K562 (cell line): ENCODE results near the gene TMPRSS5. TPM values are rescaled to one million over a fixed set of nuclear protein-coding genes. Genes with fewer than 3 reads are reported as not detected.
A peak's percentile ranks its signal among the peaks of the same experiment; 100 is the strongest.

ENCODE experiments used
- BCL6 ChIP-seq: fragments of 250-450 bp; sonication (Bioruptor Pico); IDR thresholded peaks from 2 replicates; pipeline ENCODE4 v1.4.0; 2020
- BMI1 ChIP-seq: fragments of 150-350 bp; IDR thresholded peaks from 2 replicates; pipeline ENCODE4 v1.6.1; 2014; ENCODE audit warnings: low read length
- BRCA1 ChIP-seq, 2 experiments: fragments of 450-650 bp in 1 of 2; sonication (generic) in 1 of 2; formaldehyde crosslinking in 1 of 2; IDR thresholded peaks; 2 replicates each; pipeline versions ENCODE4 v1.5.0 to v1.6.1; 2017 to 2020; ENCODE audit warnings: mild to moderate bottlenecking in 1 of 2, missing genetic modification reagents in 1 of 2
- CGGBP1 ChIP-seq: fragments of 250-450 bp; sonication (Bioruptor Pico); IDR thresholded peaks from 2 replicates; pipeline ENCODE4 v1.9.0; 2021; ENCODE audit warnings: mild to moderate bottlenecking
- FOXK1 ChIP-seq: sonication (generic); formaldehyde crosslinking; IDR thresholded peaks from 2 replicates; pipeline ENCODE4 v1.8.0; 2022; ENCODE audit warnings: missing genetic modification reagents, mild to moderate bottlenecking, borderline replicate concordance
- MCM3 ChIP-seq: fragments of 450-650 bp; IDR thresholded peaks from 2 replicates; pipeline ENCODE4 v1.6.1; 2016
- RB1 ChIP-seq: fragments of 450-650 bp; IDR thresholded peaks from 2 replicates; pipeline ENCODE4 v1.6.1; 2017; ENCODE audit warnings: low read depth, mild to moderate bottlenecking
- SIN3B ChIP-seq: fragments of 450-650 bp; IDR thresholded peaks from 2 replicates; pipeline ENCODE4 v1.6.1; 2017; ENCODE audit warnings: low read depth, mild to moderate bottlenecking, moderate library complexity
- SREBF1 ChIP-seq: fragments of 150-350 bp; IDR thresholded peaks from 2 replicates; pipeline ENCODE4 v1.6.1; 2014; ENCODE audit warnings: antibody characterized with exemption, low read depth, low read length, borderline replicate concordance
- TRIM24 ChIP-seq, 2 experiments: fragments of 450-650 bp; IDR thresholded peaks; 2 replicates each; pipeline ENCODE4 v1.6.1; 2016
- TRIM28 ChIP-seq: fragments of 450-650 bp; IDR thresholded peaks from 2 replicates; pipeline ENCODE4 v1.6.1; 2017
- U2AF2 ChIP-seq: fragments of 200-400 bp; formaldehyde crosslinking; optimal IDR thresholded peaks from 2 replicates; pipeline ENCODE3; 2017; ENCODE audit warnings: low read depth, mild to moderate bottlenecking, low read length
- ZFP1 ChIP-seq: fragments of 450-650 bp; formaldehyde crosslinking; IDR thresholded peaks from 2 replicates; pipeline ENCODE4 v1.4.0; 2020; ENCODE audit warnings: mild to moderate bottlenecking, mixed read lengths
- ZNF76 ChIP-seq: fragments of 250-450 bp; sonication (Bioruptor Pico); IDR thresholded peaks from 2 replicates; pipeline ENCODE4 v1.4.0; 2020; ENCODE audit warnings: mild to moderate bottlenecking, moderate library complexity, borderline replicate concordance
- polyA plus RNA-seq, 8 experiments: library from polyadenylated mRNA; depleted of rRNA in 4 of 8; stranded (reverse) in 5 of 8; unstranded in 3 of 8; fragments of >200 nt; fragmentation: Nextera tagmentation in 2 of 8; fragmentation: Illumina TruSeq in 1 of 8; extraction: Ambion mirVana in 2 of 8; extraction: Trizol in 1 of 8; gene quantifications; 2 replicates each; pipeline versions ENCODE4 v1.2.1 to v1.2.3, GENCODE V29; 2011 to 2014; ENCODE audit warnings: inconsistent platforms in 1 of 8, missing spikeins in 1 of 8
- total RNA-seq, 7 experiments: library from RNA; depleted of rRNA in 6 of 7; stranded (reverse); fragments of >200 nt in 6 of 7; fragmentation: Illumina TruSeq in 2 of 7; extraction: Trizol in 2 of 7; gene quantifications; 2 replicates each; pipeline versions ENCODE4 v1.2.1 to v1.2.3, GENCODE V29; 2011 to 2021; ENCODE audit warnings: low replicate concordance in 1 of 7
- TF ChIP-seq, protein P1 (sequence below): fragments of 450-650 bp; IDR thresholded peaks from 2 replicates; pipeline ENCODE4 v1.7.0; 2016; ENCODE audit warnings: borderline replicate concordance
- TF ChIP-seq, protein P2 (sequence below): fragments of 250-450 bp; sonication (Bioruptor Pico); IDR thresholded peaks from 2 replicates; pipeline ENCODE4 v1.5.0; 2022; ENCODE audit warnings: mild to moderate bottlenecking
- TF ChIP-seq, protein P3 (sequence below): fragments of 200-800 bp; sonication (Bioruptor generic); IDR thresholded peaks from 2 replicates; pipeline ENCODE4 v1.6.1; 2017; ENCODE audit warnings: missing genetic modification characterization, missing compliant biosample characterization
- TF ChIP-seq, protein P4 (sequence below): fragments of 450-650 bp; formaldehyde crosslinking; IDR thresholded peaks from 2 replicates; pipeline ENCODE4 v1.4.0; 2020; ENCODE audit warnings: mild to moderate bottlenecking, moderate library complexity
- TF ChIP-seq, protein P5 (sequence below): fragments of 450-650 bp; formaldehyde crosslinking; IDR thresholded peaks from 2 replicates; pipeline ENCODE4 v1.4.0; 2022; ENCODE audit warnings: missing genetic modification characterization

Gene TMPRSS5
- total and polyA plus RNA-seq, 9 of the 15 experiments (the other 6 are each of a cell fraction or from before 2014, with no cell fraction given): 0.07 to 0.49 (median 0.17) TPM; not detected in 1

GRCh38 chr11:113690619-113691569 lies 15.2 kb downstream of the TMPRSS5 start (continued):
- no peak; the same call in 1 of the 2 replicates for TF ChIP-seq ZFP1
- TF ChIP-seq, protein P1, sequence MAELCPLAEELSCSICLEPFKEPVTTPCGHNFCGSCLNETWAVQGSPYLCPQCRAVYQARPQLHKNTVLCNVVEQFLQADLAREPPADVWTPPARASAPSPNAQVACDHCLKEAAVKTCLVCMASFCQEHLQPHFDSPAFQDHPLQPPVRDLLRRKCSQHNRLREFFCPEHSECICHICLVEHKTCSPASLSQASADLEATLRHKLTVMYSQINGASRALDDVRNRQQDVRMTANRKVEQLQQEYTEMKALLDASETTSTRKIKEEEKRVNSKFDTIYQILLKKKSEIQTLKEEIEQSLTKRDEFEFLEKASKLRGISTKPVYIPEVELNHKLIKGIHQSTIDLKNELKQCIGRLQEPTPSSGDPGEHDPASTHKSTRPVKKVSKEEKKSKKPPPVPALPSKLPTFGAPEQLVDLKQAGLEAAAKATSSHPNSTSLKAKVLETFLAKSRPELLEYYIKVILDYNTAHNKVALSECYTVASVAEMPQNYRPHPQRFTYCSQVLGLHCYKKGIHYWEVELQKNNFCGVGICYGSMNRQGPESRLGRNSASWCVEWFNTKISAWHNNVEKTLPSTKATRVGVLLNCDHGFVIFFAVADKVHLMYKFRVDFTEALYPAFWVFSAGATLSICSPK: no peak
- no peak for TF ChIP-seq BRCA1 (IDR thresholded peaks at IDR 0.05)
- no peak for TF ChIP-seq BRCA1 (CRISPR knock-in tag; IDR thresholded peaks at IDR 0.05)
- TF ChIP-seq TRIM28: no peak; the same call in 1 of the 2 replicates
- no peak for TF ChIP-seq SREBF1
- peak; percentile 34; the same call in 1 of the 2 replicates for TF ChIP-seq RB1
- TF ChIP-seq, protein P2, sequence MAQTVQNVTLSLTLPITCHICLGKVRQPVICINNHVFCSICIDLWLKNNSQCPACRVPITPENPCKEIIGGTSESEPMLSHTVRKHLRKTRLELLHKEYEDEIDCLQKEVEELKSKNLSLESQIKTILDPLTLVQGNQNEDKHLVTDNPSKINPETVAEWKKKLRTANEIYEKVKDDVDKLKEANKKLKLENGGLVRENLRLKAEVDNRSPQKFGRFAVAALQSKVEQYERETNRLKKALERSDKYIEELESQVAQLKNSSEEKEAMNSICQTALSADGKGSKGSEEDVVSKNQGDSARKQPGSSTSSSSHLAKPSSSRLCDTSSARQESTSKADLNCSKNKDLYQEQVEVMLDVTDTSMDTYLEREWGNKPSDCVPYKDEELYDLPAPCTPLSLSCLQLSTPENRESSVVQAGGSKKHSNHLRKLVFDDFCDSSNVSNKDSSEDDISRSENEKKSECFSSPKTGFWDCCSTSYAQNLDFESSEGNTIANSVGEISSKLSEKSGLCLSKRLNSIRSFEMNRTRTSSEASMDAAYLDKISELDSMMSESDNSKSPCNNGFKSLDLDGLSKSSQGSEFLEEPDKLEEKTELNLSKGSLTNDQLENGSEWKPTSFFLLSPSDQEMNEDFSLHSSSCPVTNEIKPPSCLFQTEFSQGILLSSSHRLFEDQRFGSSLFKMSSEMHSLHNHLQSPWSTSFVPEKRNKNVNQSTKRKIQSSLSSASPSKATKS (CRISPR knock-in tag): no peak
- no peak for TF ChIP-seq MCM3
- TF ChIP-seq FOXK1 (CRISPR knock-in tag): no peak
- TF ChIP-seq ZNF76 (CRISPR knock-in tag): no peak
- no peak for TF ChIP-seq BCL6 (CRISPR knock-in tag)
- TF ChIP-seq TRIM24 (IDR thresholded peaks at IDR 0.05): peak in 1 of 2 experiments; percentile 39; a peak in 2 of 4 replicates
- TF ChIP-seq SIN3B: no peak
- TF ChIP-seq, protein P3, sequence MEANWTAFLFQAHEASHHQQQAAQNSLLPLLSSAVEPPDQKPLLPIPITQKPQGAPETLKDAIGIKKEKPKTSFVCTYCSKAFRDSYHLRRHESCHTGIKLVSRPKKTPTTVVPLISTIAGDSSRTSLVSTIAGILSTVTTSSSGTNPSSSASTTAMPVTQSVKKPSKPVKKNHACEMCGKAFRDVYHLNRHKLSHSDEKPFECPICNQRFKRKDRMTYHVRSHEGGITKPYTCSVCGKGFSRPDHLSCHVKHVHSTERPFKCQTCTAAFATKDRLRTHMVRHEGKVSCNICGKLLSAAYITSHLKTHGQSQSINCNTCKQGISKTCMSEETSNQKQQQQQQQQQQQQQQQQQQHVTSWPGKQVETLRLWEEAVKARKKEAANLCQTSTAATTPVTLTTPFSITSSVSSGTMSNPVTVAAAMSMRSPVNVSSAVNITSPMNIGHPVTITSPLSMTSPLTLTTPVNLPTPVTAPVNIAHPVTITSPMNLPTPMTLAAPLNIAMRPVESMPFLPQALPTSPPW (CRISPR knock-in tag): peak; percentile 74
- no peak for TF ChIP-seq CGGBP1 (CRISPR knock-in tag)
- TF ChIP-seq, protein P4, sequence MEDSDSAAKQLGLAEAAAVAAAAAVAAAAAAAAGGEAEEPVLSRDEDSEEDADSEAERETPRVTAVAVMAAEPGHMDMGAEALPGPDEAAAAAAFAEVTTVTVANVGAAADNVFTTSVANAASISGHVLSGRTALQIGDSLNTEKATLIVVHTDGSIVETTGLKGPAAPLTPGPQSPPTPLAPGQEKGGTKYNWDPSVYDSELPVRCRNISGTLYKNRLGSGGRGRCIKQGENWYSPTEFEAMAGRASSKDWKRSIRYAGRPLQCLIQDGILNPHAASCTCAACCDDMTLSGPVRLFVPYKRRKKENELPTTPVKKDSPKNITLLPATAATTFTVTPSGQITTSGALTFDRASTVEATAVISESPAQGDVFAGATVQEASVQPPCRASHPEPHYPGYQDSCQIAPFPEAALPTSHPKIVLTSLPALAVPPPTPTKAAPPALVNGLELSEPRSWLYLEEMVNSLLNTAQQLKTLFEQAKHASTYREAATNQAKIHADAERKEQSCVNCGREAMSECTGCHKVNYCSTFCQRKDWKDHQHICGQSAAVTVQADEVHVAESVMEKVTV: peak; percentile 72
- TF ChIP-seq, protein P5, sequence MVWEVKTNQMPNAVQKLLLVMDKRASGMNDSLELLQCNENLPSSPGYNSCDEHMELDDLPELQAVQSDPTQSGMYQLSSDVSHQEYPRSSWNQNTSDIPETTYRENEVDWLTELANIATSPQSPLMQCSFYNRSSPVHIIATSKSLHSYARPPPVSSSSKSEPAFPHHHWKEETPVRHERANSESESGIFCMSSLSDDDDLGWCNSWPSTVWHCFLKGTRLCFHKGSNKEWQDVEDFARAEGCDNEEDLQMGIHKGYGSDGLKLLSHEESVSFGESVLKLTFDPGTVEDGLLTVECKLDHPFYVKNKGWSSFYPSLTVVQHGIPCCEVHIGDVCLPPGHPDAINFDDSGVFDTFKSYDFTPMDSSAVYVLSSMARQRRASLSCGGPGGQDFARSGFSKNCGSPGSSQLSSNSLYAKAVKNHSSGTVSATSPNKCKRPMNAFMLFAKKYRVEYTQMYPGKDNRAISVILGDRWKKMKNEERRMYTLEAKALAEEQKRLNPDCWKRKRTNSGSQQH (CRISPR knock-in tag): 0 out of 2 replicates have a peak, but pooled peaks have one; percentile 47
- no peak for TF ChIP-seq BMI1
- TF ChIP-seq U2AF2: no peak
